Activated CD8-positive, alpha-beta memory T cell treated with anti-CD3 and anti-CD28 coated beads for 24 hours (primary cell): Measurements from ENCODE around the gene ZEB2.

Experiments
- DNase-seq: peaks from one replicate; pipeline ENCODE4 v3.0.0-alpha.2; 2020

The ZEB2 gene

GRCh38 chr2:144519934-144520731 is at the start of gene ZEB2:
TSS of gene ZEB2 (minus strand) at chr2:144520119. CDS start at chr2:144517350, 2,769 bp downstream.
- DNase-seq, result peak; percentile 67

- no peak for DNase-seq
Measured at GRCh38 chr2:144567745-144568144, 47.8 kb upstream of the ZEB2 start.

DNA sequence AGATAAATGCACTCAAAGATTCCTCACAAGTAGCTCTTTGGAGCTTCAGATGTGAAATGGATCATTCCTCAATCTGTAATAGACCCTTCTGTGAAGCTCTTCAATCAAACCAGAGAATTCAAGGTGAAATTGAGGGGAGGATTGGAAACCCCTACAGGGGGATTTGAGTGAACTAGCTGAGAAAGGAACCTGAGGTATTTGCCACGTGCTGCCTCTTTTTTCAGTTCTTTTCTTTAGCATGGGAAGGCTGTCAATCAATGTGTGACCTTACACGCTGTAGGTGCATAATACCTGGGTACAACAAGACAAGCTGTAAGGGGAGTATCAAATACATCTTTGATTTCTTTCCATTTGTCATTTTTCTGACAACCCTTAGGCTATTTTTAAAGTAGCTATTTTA is 46.5 kb upstream of the ZEB2 start:
- no peak for DNase-seq

GRCh38 chr2:144560251-144560650 is 40.3 kb upstream of the ZEB2 start:
- no peak for DNase-seq

GRCh38 chr2:144559681-144560080 is 39.8 kb upstream of the ZEB2 start:
- no peak for DNase-seq

- DNase-seq, result no peak
Measured at GRCh38 chr2:144559242-144559641, 39.3 kb upstream of the ZEB2 start.

GRCh38 chr2:144554492-144555210 is 34.7 kb upstream of the ZEB2 start:
- no peak for DNase-seq

DNA sequence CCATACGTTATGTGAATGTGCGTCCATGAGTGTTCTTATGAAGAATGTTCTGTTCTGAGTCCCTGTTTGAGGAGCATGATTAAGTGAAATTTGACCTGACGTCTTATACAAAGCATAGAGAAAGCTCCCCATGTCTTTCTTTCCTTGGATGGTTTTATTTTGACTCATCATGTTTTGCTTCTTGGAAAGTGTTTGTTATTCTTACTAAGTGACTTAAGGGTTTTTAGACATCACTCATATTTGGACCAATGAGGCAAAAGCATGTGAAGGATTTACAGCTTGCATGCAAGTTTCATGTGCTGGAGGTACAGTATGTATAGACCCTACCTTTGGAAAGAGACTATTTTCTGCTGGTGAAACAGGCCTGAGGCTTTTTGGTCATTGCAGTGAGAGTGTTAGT is 33.5 kb upstream of the ZEB2 start:
- DNase-seq, result no peak

DNA sequence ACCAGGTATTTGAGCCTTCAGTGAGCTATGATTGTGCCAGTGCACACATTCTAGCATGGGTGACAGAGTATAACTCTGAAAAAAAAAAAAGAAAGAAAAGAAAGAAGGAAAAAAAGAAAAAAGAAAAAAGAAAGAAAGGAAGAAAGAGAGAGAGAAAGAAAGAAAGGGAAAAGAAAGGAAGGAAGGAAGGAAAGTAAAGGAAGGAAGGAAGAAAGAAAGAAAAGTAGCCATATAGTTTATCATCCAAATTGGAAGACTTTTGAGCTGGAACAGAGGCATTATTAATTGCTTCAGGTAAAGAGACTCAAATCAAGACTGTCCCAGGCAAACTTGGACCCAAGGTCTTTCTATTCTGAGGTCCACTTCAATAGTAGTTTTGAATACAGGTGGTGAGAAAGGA is 32.9 kb upstream of the ZEB2 start:
- DNase-seq, result no peak

GRCh38 chr2:144550911-144551310 is 31.0 kb upstream of the ZEB2 start:
- DNase-seq, result no peak

- DNase-seq, result no peak
Measured at GRCh38 chr2:144550084-144550483, 30.2 kb upstream of the ZEB2 start.

DNA sequence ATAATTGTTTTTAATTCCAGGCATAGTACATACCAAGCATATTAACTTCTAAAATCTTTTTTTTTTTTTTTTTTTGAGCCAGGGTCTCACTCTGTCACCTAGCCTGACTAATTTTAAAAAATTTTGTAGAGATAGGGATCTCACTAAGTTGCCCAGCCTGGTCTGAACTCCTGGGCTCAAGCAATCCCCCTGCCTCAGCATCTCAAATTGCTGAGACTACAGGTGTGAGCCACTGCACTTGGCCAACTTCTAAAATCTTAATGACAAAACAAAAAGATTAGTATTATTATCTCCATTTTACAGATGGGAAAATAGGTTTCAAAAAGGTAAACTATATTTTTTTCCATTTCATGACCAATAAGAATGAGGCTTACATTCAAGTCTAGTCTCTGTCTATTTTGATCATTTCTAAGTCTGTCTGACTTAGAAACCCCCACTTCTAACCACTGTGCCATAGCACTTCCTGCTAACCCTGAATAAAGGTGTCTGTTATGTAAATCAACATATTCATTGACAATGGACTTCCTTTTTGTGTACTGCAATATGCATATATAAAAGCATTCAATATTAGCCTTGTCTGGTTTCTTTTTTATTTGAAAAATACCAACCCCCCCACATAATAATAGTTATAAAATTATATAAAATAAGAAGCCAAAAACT is 28.7 kb upstream of the ZEB2 start:
- no peak for DNase-seq

- no peak for DNase-seq
Measured at GRCh38 chr2:144548088-144548487, 28.2 kb upstream of the ZEB2 start.

DNA sequence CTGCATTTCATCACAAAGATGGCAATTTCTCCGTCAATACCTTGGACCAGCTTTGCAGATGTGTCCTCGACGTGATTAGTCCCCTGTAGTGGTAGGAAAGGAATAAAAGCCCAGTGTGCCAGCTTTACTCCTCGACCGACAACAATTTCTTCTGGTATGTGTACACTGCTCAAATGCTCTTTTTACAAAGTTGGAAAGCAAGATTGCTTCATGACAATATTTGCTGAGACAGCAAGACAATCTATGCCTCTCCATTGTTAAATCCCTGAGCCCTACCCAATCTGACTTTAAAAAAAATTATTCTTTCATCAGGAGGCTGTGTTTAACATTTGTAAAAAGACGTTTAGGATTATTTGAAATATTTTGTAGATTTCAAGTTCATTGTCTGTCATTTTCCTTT is 27.6 kb upstream of the ZEB2 start:
- no peak for DNase-seq

DNA sequence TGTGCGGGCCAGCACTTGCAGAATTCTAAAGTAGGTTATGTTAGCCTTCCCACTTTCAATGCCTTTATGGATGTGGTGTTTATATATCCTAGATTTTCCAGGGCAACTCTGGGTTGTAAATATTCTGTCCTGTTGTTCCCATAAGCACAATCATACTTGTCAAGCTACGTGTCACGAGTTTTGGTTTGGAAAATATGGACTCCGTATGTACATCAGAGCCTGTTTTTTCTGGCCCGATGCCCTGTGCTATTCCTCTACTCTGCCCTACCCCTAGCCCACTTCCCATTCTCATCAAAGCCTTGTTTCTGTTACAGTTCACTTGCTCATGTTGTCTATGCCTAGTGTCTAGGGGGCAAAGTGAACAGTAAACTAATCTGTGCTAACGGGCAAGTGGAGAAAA is 27.0 kb upstream of the ZEB2 start:
- no peak for DNase-seq

- DNase-seq, result no peak
Measured at GRCh38 chr2:144545787-144546186, 25.9 kb upstream of the ZEB2 start.

DNA sequence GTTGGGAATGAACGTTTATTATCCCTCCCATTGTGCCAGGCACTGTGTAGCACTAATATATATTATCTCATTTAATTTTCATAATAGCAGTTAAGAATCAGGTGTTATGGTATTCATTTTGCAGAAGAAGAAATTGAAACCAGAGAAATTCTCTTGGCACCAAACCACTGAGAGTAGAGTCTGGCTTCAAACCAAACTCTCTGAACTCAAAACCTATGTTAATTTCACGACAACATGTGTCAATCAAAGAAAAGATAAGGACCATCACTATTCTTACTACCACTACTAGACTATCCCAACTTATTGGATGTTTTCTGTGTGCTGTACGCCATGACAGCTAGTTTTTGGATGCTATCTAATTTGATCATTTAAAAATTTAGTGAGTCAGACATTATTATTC is 24.1 kb upstream of the ZEB2 start:
- DNase-seq, result no peak

GRCh38 chr2:144541396-144541795 is 21.5 kb upstream of the ZEB2 start:
- no peak for DNase-seq

- DNase-seq, result no peak
Measured at GRCh38 chr2:144539289-144539782, 19.4 kb upstream of the ZEB2 start.

GRCh38 chr2:144535300-144535699 is 15.4 kb upstream of the ZEB2 start:
- no peak for DNase-seq

GRCh38 chr2:144533221-144533620 is 13.3 kb upstream of the ZEB2 start:
- DNase-seq, result no peak

- DNase-seq, result no peak
Measured at GRCh38 chr2:144530596-144530995, 10.7 kb upstream of the ZEB2 start.

DNA sequence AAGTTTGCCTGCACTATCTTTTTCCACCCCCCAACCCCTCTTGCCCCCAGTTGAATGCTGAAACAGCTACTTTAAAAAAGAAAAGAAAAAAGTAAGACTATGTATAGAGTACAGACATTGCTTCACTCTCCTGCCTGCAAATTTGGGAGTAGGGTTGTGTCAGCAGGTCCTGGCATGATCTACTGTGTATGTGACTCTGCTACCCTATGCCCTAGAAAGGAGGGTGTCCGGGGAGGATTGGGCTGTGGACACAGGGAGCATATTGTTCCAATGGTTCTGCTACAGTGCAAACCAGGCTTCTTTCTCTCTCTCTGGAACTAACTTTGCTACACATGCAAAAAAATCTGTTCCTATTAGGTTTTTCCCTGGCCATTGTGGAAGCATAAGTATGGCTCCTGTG is 9.9 kb upstream of the ZEB2 start:
- no peak for DNase-seq

DNA sequence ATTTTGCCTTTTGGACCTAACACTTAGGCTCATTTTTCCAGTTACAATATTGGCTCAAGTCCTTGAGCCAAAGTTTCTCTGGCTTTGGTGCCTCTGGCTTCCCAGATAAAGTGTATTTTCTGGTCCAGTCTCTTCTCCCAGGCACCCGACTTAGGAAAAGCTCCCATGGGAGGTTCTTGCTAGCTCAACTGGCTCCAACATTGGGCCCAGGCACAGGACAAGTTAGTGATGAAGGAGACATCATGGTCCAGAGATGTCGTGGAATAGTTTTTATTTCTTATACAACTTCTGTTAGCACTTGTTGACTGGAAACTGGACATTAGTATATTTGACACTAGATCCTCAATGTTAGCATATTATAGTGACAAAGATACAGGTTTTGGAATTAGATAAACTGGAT is 8.2 kb upstream of the ZEB2 start:
- DNase-seq, result no peak
